Peyer's patch (tissue), 4 donors: Measurements from ENCODE around the gene RBMS1.

ENCODE experiments used
- CTCF ChIP-seq, 6 experiments: fragments of 450-650 bp in 4 of 6; fragments of 200-600 bp in 2 of 6; sonication (generic) in 1 of 6; IDR thresholded peaks; one replicate each; pipeline ENCODE4 v1.5.1; 2017 to 2019; ENCODE audit warnings: antibody characterized with exemption in 6 of 6, mild to moderate bottlenecking in 3 of 6, moderate library complexity in 1 of 6
- POLR2A ChIP-seq, 2 donors: fragments of 450-650 bp; IDR thresholded peaks; one replicate each; pipeline ENCODE4 v1.5.1; 2017; ENCODE audit warnings: antibody characterized with exemption in 2 of 2, mild to moderate bottlenecking in 2 of 2, moderate library complexity in 2 of 2

GRCh38 chr2:160484859-160485520 lies 8.6 kb downstream of the RBMS1 start:
- TF ChIP-seq CTCF (IDR thresholded peaks at IDR 0.05) = no peak
- TF ChIP-seq POLR2A (IDR thresholded peaks at IDR 0.05) = no peak
